Jurkat, Clone E6-1 (cell line): Measurements from ENCODE around the gene LCE2A.

Experiments
- DNase-seq: peaks from one replicate; pipeline ENCODE4 v3.0.0-alpha.2; 2011; ENCODE audit warnings: low read depth, low spot score
- H3K4me3 ChIP-seq: 2 replicates; pipeline ENCODE4 v1.5.1; 2011; ENCODE audit warnings: mild to moderate bottlenecking, low read length, control low read depth, moderate library complexity

Gene LCE2A

DNA sequence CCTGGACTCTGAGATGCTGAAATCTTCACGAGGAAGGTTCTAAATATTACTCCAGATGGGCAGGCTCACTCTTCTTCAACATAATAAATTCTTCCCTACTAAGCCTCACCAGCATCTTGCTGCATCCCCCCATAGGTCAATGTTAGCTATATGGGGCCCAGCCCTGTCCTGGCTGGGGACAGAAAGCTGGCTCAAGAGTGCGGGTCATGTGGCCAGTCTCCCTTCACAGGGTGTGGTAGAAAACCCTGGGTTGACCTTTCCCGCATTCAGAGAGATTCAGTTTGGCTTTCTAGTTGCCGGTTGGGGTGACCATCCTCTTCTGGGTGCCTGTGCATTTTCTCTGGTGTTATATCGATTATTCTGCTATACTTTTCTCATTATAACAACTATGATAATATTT lies 39.9 kb downstream of the LCE2A start:
- no peak for DNase-seq
- no peak overlapping the region for H3K4me3 ChIP-seq

DNA sequence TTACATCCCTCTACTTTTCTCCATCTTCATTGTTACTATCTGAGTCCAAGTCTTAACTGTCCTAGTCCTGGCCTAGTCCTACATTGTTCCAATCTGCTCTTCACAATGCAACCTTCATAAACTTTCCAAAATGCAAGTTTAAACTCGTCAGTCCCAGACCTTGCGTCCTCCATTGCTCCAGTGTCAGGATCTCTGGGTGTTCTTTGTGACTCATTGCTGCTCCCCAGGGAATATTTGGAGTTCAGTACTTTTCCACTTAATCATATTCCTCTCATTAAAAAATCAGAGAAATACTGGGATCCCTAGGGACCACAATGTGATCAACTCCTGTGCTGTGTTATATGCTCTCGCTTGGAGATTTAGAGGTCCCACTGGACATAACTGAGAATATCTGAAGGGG lies 41.7 kb downstream of the LCE2A start:
- DNase-seq: no peak
- H3K4me3 ChIP-seq: no peak overlapping the region

DNA sequence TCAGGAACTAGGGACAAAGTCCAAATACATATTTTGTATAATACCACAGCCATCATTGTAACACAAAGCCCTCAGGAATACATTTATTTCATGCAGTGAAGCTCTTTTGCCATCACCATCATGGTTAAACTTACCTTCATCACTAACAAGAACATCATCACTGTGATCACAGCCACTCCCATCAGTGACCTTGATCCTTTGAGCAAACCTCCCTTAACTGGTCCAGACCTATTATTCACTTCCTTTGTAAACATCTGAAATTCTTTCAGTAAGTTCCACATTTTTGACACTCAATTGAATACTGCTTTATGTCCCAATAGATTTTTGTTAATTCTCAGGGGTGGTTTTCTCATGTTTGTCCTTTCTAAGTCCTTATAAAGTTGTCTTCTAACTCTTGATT lies 43.5 kb downstream of the LCE2A start:
- H3K4me3 ChIP-seq: no peak overlapping the region
- no peak for DNase-seq

DNA sequence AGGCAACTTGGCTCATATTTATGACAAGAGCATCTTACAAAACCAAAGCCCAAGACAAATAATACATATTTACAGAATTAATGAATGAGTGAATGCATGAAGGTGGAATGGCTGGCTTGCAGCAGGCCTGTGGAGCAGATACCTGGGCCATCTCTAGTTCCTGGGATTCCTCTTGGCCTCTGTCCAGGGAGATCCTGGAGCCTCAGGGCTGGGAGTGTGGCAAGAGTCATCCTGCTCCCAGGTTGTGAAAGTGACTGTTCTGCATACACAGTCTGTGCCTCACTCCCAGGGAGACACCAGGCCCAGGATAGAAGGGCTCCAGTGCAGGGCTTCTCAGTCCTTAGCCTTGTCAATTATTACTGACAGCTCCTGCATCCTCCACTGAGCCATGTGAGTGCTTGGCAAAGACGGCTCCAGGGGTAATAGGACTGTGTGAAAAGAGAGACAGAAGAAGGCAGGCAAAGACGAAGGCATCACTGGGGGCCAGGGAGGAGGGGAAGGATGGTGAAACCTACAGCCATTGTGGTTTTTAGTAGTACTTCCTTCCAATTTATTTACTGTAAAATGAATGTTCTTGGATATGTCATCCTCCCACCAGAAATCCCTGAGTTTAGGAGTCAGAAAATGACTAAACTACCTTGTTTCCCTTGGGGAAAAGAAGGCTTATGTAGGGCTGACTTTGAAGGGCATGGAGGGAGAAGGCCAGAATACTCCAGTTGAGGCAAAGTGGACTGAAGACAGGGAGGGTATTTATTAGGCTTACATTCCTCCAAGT lies 45.4 kb downstream of the LCE2A start:
- H3K4me3 ChIP-seq: no peak overlapping the region
- DNase-seq: no peak

DNA sequence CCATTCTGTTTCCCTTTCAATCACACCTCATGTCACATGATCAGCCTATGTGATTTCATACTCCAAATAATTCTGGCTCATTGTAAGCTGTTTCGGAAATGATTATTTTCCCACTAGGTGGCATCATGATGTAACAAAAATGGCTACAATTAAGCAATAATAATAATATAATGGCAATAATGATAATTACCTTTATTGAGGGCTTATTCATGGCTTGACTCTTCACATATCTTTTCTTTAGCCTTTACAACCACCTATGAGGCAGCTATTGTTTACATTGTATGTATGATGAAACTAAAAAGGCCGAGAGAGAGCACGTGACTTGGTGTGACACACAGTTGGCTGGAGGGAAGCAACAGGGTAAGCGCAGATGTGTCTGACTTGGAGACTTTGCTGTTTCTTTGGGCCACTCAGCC lies 47.2 kb downstream of the LCE2A start:
- peak; percentile 12 for DNase-seq
- no peak overlapping the region for H3K4me3 ChIP-seq

DNA sequence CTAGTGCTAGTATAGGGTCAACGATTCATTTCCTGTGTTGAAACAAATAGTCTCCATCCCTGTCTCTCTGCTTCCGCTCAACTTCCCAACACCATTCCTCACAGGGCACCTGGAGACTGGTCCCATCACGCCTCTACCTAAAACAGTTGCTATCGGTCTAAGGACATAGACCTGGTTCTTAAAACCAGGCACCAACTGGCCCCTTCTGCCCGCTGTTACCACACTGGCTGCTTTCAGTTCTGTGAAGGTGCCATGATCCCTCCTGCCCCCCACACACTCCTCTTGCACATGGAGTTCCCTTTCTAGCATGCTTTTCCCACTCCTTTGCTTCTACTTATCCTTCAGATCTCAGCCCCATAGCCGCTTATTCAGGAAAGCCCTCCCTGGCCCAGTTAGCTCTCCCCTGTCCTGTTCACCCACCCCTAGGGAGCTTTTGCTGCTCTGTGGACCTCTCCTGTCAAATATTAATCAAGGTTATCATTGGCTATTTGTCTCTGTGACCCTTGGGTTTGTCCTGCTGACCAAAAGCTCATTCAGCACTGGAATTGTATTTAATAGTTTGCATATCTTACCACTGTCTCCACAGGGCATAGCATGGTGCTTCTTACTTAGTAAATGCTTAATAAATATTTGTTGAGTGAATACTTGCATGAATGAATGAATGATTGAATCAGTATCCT lies 47.8 kb downstream of the LCE2A start:
- no peak for DNase-seq

DNA sequence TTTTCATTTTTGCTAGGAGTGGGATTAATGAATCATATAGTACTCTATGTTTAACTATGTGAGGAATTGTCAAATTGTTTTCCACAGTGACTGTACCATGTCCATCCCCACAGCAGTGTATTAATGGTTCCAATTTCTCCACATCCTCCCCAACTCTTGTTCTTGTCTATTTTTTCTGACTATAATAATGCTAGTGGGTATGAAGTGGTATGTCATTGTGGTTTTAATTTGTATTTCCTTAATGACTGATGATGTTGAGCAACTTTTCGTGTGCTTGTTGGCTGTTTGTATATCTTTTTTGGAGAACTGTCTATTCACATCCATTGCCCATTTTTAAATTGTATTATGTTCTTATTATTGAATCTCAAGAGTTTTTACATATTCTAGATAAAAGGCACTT lies 49.7 kb downstream of the LCE2A start:
- no peak overlapping the region for H3K4me3 ChIP-seq
- no peak for DNase-seq

More for the DNA sequence above, 47.8 kb downstream of the LCE2A start:
- H3K4me3 ChIP-seq: no peak overlapping the region
